C4-2B (cell line): Measurements from ENCODE around the gene SPATA12.

Experiments
- CTCF ChIP-seq: fragments of 450-650 bp; conservative IDR thresholded peaks from 2 replicates; pipeline ENCODE4 v1.5.1; 2017; ENCODE audit warnings: mild to moderate bottlenecking
- ZFX ChIP-seq: fragments of 450-650 bp; IDR thresholded peaks from 2 replicates; pipeline ENCODE4 v1.6.1; 2017

GRCh38 chr3:57116501-57116900 lies 56.0 kb downstream of the SPATA12 start:
- TF ChIP-seq CTCF (no peak), ZFX (no peak)
